Tibial nerve (tissue), 4 donors: ENCODE data around the gene CPB2.

Experiments
- CTCF ChIP-seq, 5 experiments: fragments of 200-600 bp in 3 of 5; fragments of 450-650 bp in 2 of 5; sonication (generic) in 3 of 5; IDR thresholded peaks; one replicate each; pipeline ENCODE4 v1.5.1; 2016 to 2019; ENCODE audit warnings: antibody characterized with exemption in 5 of 5, mild to moderate bottlenecking in 3 of 5, moderate library complexity in 2 of 5
- EP300 ChIP-seq, 2 donors: sonication (generic); formaldehyde crosslinking; IDR thresholded peaks; one replicate each; pipeline ENCODE4 v1.6.1; 2017; ENCODE audit warnings: antibody characterized with exemption in 2 of 2, mild to moderate bottlenecking in 1 of 2
- POLR2A ChIP-seq, 2 donors: fragments of 450-650 bp; IDR thresholded peaks; one replicate each; pipeline ENCODE4 v1.6.1; 2017; ENCODE audit warnings: antibody characterized with exemption in 2 of 2, mild to moderate bottlenecking in 2 of 2, moderate library complexity in 2 of 2

GRCh38 chr13:46134494-46134893, 29.7 kb upstream of the CPB2 start:
- TF ChIP-seq CTCF (IDR thresholded peaks at IDR 0.05) (no peak), POLR2A (IDR thresholded peaks at IDR 0.05) (no peak), EP300 (IDR thresholded peaks at IDR 0.05) (no peak)
